GM21619 (cell line): ENCODE measurements around the gene ZMPSTE24.

ENCODE experiments used
- ATAC-seq: cut with Tn5 transposase; IDR thresholded peaks from one replicate; pipeline ENCODE4 v1.9.1; 2021; ENCODE audit not compliant: unreplicated experiment

ZMPSTE24 gene

GRCh38 chr1:40257313-40257687 is 736 bp upstream of the ZMPSTE24 start:
- ATAC-seq = peak; percentile 19

GRCh38 chr1:40258445-40258769 is 371 bp downstream of the ZMPSTE24 start:
- ATAC-seq = no peak

- no peak for ATAC-seq
These were observed 6.3 kb downstream of the ZMPSTE24 start for GRCh38 chr1:40264354-40264781.

GRCh38 chr1:40265298-40265697 is 7.3 kb downstream of the ZMPSTE24 start:
- no peak for ATAC-seq

GRCh38 chr1:40265919-40266318 is 7.9 kb downstream of the ZMPSTE24 start:
- ATAC-seq = no peak

- no peak for ATAC-seq
These were observed 8.9 kb downstream of the ZMPSTE24 start for GRCh38 chr1:40266786-40267535.

GRCh38 chr1:40267767-40268187 is 9.7 kb downstream of the ZMPSTE24 start:
- ATAC-seq = no peak

GRCh38 chr1:40268211-40268610 is 10.2 kb downstream of the ZMPSTE24 start:
- no peak for ATAC-seq

GRCh38 chr1:40270152-40270834 is 12.3 kb downstream of the ZMPSTE24 start:
- no peak for ATAC-seq

- ATAC-seq = no peak
These were observed 14.7 kb downstream of the ZMPSTE24 start for GRCh38 chr1:40272653-40273213.

GRCh38 chr1:40273547-40274166 is 15.6 kb downstream of the ZMPSTE24 start:
- ATAC-seq = no peak

- no peak for ATAC-seq
These were observed 16.3 kb downstream of the ZMPSTE24 start for GRCh38 chr1:40274331-40274730.

- ATAC-seq = no peak
These were observed 18.1 kb downstream of the ZMPSTE24 start for GRCh38 chr1:40276122-40276521.

GRCh38 chr1:40281853-40282252 is 23.8 kb downstream of the ZMPSTE24 start:
- no peak for ATAC-seq

GRCh38 chr1:40291293-40291692 is 33.3 kb downstream of the ZMPSTE24 start:
- no peak for ATAC-seq

- no peak for ATAC-seq
These were observed 41.6 kb downstream of the ZMPSTE24 start for GRCh38 chr1:40299366-40300248.

GRCh38 chr1:40300249-40300567 is 42.2 kb downstream of the ZMPSTE24 start:
- ATAC-seq = no peak

- ATAC-seq = no peak
These were observed 42.6 kb downstream of the ZMPSTE24 start for GRCh38 chr1:40300651-40301050.

- no peak for ATAC-seq
These were observed 43.0 kb downstream of the ZMPSTE24 start for GRCh38 chr1:40301066-40301465.

- ATAC-seq = no peak
These were observed 43.7 kb downstream of the ZMPSTE24 start for GRCh38 chr1:40301541-40302299.
